Natural killer cell (primary cell): ENCODE measurements around the gene KRT81. TPM values are rescaled to one million over a fixed set of nuclear protein-coding genes. Genes with fewer than 3 reads are reported as not detected.

ENCODE experiments used
- ATAC-seq, 3 donors: fragments of 150-1000 bp in 2 of 3; fragments of 200-7000 bp in 1 of 3; cut with Tn5 transposase; 1 replicate in 1 of 3; 2 replicates in 2 of 3; pipeline ENCODE4 v1.10.0; 2021; ENCODE audit warnings: mild to moderate bottlenecking in 2 of 3, moderate library complexity in 2 of 3
- DNase-seq, 2 donors: peaks; one replicate each; pipeline versions ENCODE4 v3.0.0 to v3.0.0-alpha.2; 2013 to 2021; ENCODE audit warnings: mixed read lengths in 1 of 2
- H3K27ac ChIP-seq: one replicate; pipeline ENCODE4 v1.5.1; 2013; ENCODE audit warnings: mild to moderate bottlenecking, low read length
- H3K27me3 ChIP-seq: one replicate; pipeline ENCODE4 v1.6.1; 2013; ENCODE audit warnings: low read length; ENCODE audit not compliant: control insufficient read depth, insufficient read depth
- H3K36me3 ChIP-seq: one replicate; pipeline ENCODE4 v1.6.1; 2013; ENCODE audit warnings: low read length; ENCODE audit not compliant: control insufficient read depth, insufficient read depth
- H3K4me1 ChIP-seq: one replicate; pipeline ENCODE4 v1.6.1; 2013; ENCODE audit warnings: low read length; ENCODE audit not compliant: control insufficient read depth, insufficient read depth
- H3K4me3 ChIP-seq: one replicate; pipeline ENCODE4 v1.5.1; 2013; ENCODE audit warnings: low read length
- H3K9me3 ChIP-seq: one replicate; pipeline ENCODE4 v1.6.1; 2013; ENCODE audit warnings: low read length; ENCODE audit not compliant: control insufficient read depth, insufficient read depth
- H3K27ac Mint-ChIP-seq, 2 donors: one replicate each; pipeline ENCODE4 v1.8.0; 2022; ENCODE audit warnings: mild to moderate bottlenecking in 2 of 2, mixed read lengths in 2 of 2, moderate library complexity in 1 of 2
- H3K27me3 Mint-ChIP-seq, 2 donors: one replicate each; pipeline ENCODE4 v1.8.0; 2022; ENCODE audit warnings: low read depth in 2 of 2, mixed read lengths in 2 of 2
- H3K36me3 Mint-ChIP-seq: one replicate; pipeline ENCODE4 v1.8.0; 2022; ENCODE audit warnings: mixed read lengths
- H3K4me1 Mint-ChIP-seq, 2 donors: one replicate each; pipeline ENCODE4 v1.8.0; 2022; ENCODE audit warnings: mixed read lengths in 2 of 2
- H3K4me3 Mint-ChIP-seq: one replicate; pipeline ENCODE4 v1.8.0; 2022; ENCODE audit warnings: mild to moderate bottlenecking, moderate library complexity, mixed read lengths
- H3K9me3 Mint-ChIP-seq, 2 donors: one replicate each; pipeline ENCODE4 v1.8.0; 2022; ENCODE audit warnings: mixed read lengths in 2 of 2
- CTCF ChIP-seq: fragments of 200-600 bp; IDR thresholded peaks from one replicate; pipeline ENCODE4 v1.8.0; 2022; ENCODE audit warnings: antibody characterized with exemption
- WGBS: methylation state at CpG from one replicate; pipeline ENCODE4 v1.1.7; 2013; ENCODE audit warnings: missing lambda C conversion rate; ENCODE audit not compliant: insufficient coverage; 5-methylcytosine and 5-hydroxymethylcytosine counted together
- intact Hi-C: fragments of 100-400 bp; cut with micrococcal nuclease; formaldehyde crosslinking; loops from one replicate; pipeline ENCODE4 v1.14.2; 2022
- total RNA-seq, 4 donors: library from RNA; stranded (reverse); fragments of 120-200 nt in 1 of 4; gene quantifications; one replicate each; pipeline versions ENCODE4 v1.2.3 to v1.2.4, GENCODE V29; 2013 to 2022

The KRT81 gene
- total RNA-seq, 3 donors from 2014 or later (not counting 1 experiment from before 2014, with no cell fraction given), result 0.28 to 1.4 (median 1.3) TPM

- no peaks in the 10 kb centered on the region for H3K36me3 ChIP-seq
- Mint-ChIP-seq H3K27me3 (peaks cover 41 to 49% of the 10 kb centered on the region in 2 donors), H3K9me3 (peaks cover 0 to 4% of the 10 kb centered on the region in 2 donors), H3K4me3 (no peak overlapping the region), H3K27ac (no peak overlapping the region), H3K4me1 (no peaks in the 10 kb centered on the region), H3K36me3 (no peaks in the 10 kb centered on the region)
- no peak for ATAC-seq
- H3K4me1 ChIP-seq, result no peaks in the 10 kb centered on the region
- peaks cover 4% of the 10 kb centered on the region for H3K27me3 ChIP-seq
- DNase-seq, result no peak
- H3K4me3 ChIP-seq, result no peak overlapping the region
- no peaks in the 10 kb centered on the region for H3K9me3 ChIP-seq
- no peak overlapping the region for H3K27ac ChIP-seq
- no peak for TF ChIP-seq CTCF
- no CpG with 5 or more reads among the region's 2 CpGs for WGBS
- intact Hi-C loops, result no loop called here
Measured at GRCh38 chr12:52336641-52337040, 45.3 kb upstream of the KRT81 start.

- no peaks in the 10 kb centered on the region for H3K9me3 ChIP-seq
- no peak overlapping the region for H3K4me3 Mint-ChIP-seq
- no peak for TF ChIP-seq CTCF
- H3K27ac ChIP-seq, result no peak overlapping the region
- 96% methylated on average over 3 of the region's 4 CpGs for WGBS
- H3K36me3 Mint-ChIP-seq, result no peaks in the 10 kb centered on the region
- H3K4me1 Mint-ChIP-seq, result no peaks in the 10 kb centered on the region
- intact Hi-C loops, result no loop called here
- H3K9me3 Mint-ChIP-seq, result peaks cover 0 to 4% of the 10 kb centered on the region in 2 donors
- ATAC-seq (no peak), DNase-seq (no peak)
- H3K27ac Mint-ChIP-seq, result no peak overlapping the region
- no peaks in the 10 kb centered on the region for H3K36me3 ChIP-seq
- H3K27me3 Mint-ChIP-seq, result peaks cover 42 to 51% of the 10 kb centered on the region in 2 donors
- no peaks in the 10 kb centered on the region for H3K4me1 ChIP-seq
- H3K4me3 ChIP-seq, result no peak overlapping the region
- H3K27me3 ChIP-seq, result peaks cover 4% of the 10 kb centered on the region
Measured at GRCh38 chr12:52335598-52336262, 44.4 kb upstream of the KRT81 start.

GRCh38 chr12:52334185-52334584, 42.9 kb upstream of the KRT81 start:
- H3K9me3 Mint-ChIP-seq, result peaks cover 0 to 4% of the 10 kb centered on the region in 2 donors
- ATAC-seq (no peak), DNase-seq (no peak)
- H3K27me3 Mint-ChIP-seq, result peaks cover 46 to 51% of the 10 kb centered on the region in 2 donors
- Histone ChIP-seq H3K9me3 (no peaks in the 10 kb centered on the region), H3K4me3 (no peak overlapping the region), H3K36me3 (no peaks in the 10 kb centered on the region), H3K4me1 (no peaks in the 10 kb centered on the region), H3K27ac (no peak overlapping the region), H3K27me3 (peaks cover 4% of the 10 kb centered on the region)
- intact Hi-C loops, result no loop called here
- H3K36me3 Mint-ChIP-seq, result no peaks in the 10 kb centered on the region
- no peak for TF ChIP-seq CTCF
- no peak overlapping the region for H3K4me3 Mint-ChIP-seq
- 100% methylated on average over 2 of the region's 3 CpGs for WGBS
- H3K27ac Mint-ChIP-seq, result no peak overlapping the region
- H3K4me1 Mint-ChIP-seq, result no peaks in the 10 kb centered on the region

- Mint-ChIP-seq H3K36me3 (no peaks in the 10 kb centered on the region), H3K4me1 (no peaks in the 10 kb centered on the region), H3K9me3 (peaks cover 0 to 4% of the 10 kb centered on the region in 2 donors), H3K27me3 (peaks cover 47% of the 10 kb centered on the region in 2 donors), H3K4me3 (no peak overlapping the region), H3K27ac (no peak overlapping the region)
- Histone ChIP-seq H3K4me1 (no peaks in the 10 kb centered on the region), H3K27ac (no peak overlapping the region), H3K36me3 (no peaks in the 10 kb centered on the region), H3K4me3 (no peak overlapping the region), H3K9me3 (no peaks in the 10 kb centered on the region), H3K27me3 (peaks cover 6% of the 10 kb centered on the region)
- WGBS, result 67% methylated on average over 3 of the region's 3 CpGs
- TF ChIP-seq CTCF, result no peak
- ATAC-seq, result no peak
- intact Hi-C loops, result no loop called here
- no peak for DNase-seq
Measured at GRCh38 chr12:52333321-52333720, 42.0 kb upstream of the KRT81 start.
